MM.1S (cell line): Measurements from ENCODE around the gene KCTD10.

Experiments used
- DNase-seq: peaks from one replicate; pipeline ENCODE4 v3.0.0-alpha.2; 2015
- H2AFZ ChIP-seq: fragments of 300-600 bp; sonication (generic); 2 replicates; pipeline ENCODE4 v1.6.0; 2016; ENCODE audit warnings: antibody characterized with exemption, low read length
- H3F3A ChIP-seq: fragments of 300-600 bp; sonication (generic); 2 replicates; pipeline ENCODE4 v1.6.1; 2016; ENCODE audit warnings: mild to moderate bottlenecking, antibody characterized with exemption, low read length, moderate library complexity, mixed read lengths; ENCODE audit not compliant: insufficient read depth
- H3K27ac ChIP-seq: fragments of 300-600 bp; sonication (generic); 2 replicates; pipeline ENCODE4 v1.5.1; 2016; ENCODE audit warnings: mild to moderate bottlenecking, low read length
- H3K27me3 ChIP-seq: fragments of 300-600 bp; sonication (generic); replicated peaks from 2 replicates; pipeline ENCODE4 v1.6.0; 2016; ENCODE audit warnings: low read length; ENCODE audit not compliant: insufficient read depth
- H3K36me3 ChIP-seq: fragments of 300-600 bp; sonication (generic); replicated peaks from 2 replicates; pipeline ENCODE4 v1.6.1; 2016; ENCODE audit warnings: mild to moderate bottlenecking, low read length, mixed read lengths; ENCODE audit not compliant: insufficient read depth
- H3K4me1 ChIP-seq: fragments of 300-600 bp; sonication (generic); 2 replicates; pipeline ENCODE4 v1.6.1; 2016; ENCODE audit warnings: low read length, mixed read lengths
- H3K4me2 ChIP-seq: fragments of 300-600 bp; sonication (generic); 2 replicates; pipeline ENCODE4 v1.6.0; 2016; ENCODE audit warnings: low read depth, low read length
- H3K4me3 ChIP-seq: fragments of 300-600 bp; sonication (generic); 2 replicates; pipeline ENCODE4 v1.5.1; 2016; ENCODE audit warnings: low read length, mixed read lengths
- H3K79me2 ChIP-seq: fragments of 300-600 bp; sonication (generic); 2 replicates; pipeline ENCODE4 v1.6.1; 2016; ENCODE audit warnings: mixed run types, low read length, mixed read lengths
- H3K9ac ChIP-seq: fragments of 300-600 bp; sonication (generic); 2 replicates; pipeline ENCODE4 v1.6.1; 2016; ENCODE audit warnings: low read length, mixed read lengths
- H3K9me2 ChIP-seq: fragments of 300-600 bp; sonication (generic); replicated peaks from 2 replicates; pipeline ENCODE4 v1.6.1; 2016; ENCODE audit warnings: mild to moderate bottlenecking, low read length, mixed read lengths; ENCODE audit not compliant: insufficient read depth
- H3K9me3 ChIP-seq: fragments of 300-600 bp; sonication (generic); replicated peaks from 2 replicates; pipeline ENCODE4 v1.6.1; 2016; ENCODE audit warnings: mild to moderate bottlenecking, low read length, mixed read lengths; ENCODE audit not compliant: insufficient read depth
- H4K20me1 ChIP-seq: fragments of 300-600 bp; sonication (generic); 2 replicates; pipeline ENCODE4 v1.6.1; 2016; ENCODE audit warnings: mild to moderate bottlenecking, low read length, moderate library complexity, mixed read lengths; ENCODE audit not compliant: insufficient read depth
- CTCF ChIP-seq: fragments of 300-600 bp; sonication (generic); IDR thresholded peaks from 2 replicates; pipeline ENCODE4 v1.5.1; 2016; ENCODE audit warnings: antibody characterized with exemption, low read length, mixed read lengths
- EZH2 ChIP-seq: fragments of 300-600 bp; sonication (generic); optimal IDR thresholded peaks from 2 replicates; pipeline ENCODE3; 2017; ENCODE audit warnings: low read depth, mild to moderate bottlenecking, antibody characterized with exemption, low read length, mixed read lengths
- EZH2phosphoT487 ChIP-seq: fragments of 300-600 bp; sonication (generic); IDR thresholded peaks from 2 replicates; pipeline ENCODE4 v1.6.1; 2018; ENCODE audit warnings: antibody characterized with exemption, low read length

Gene KCTD10

GRCh38 chr12:109495012-109495411 lies 17.9 kb upstream of the KCTD10 start:
- Histone ChIP-seq H2AFZ (no peak overlapping the region), H3K9ac (no peak overlapping the region), H3K36me3 (no peaks in the 10 kb centered on the region), H3K4me3 (no peak overlapping the region), H4K20me1 (no peaks in the 10 kb centered on the region), H3K27me3 (no peaks in the 10 kb centered on the region), H3K79me2 (no peaks in the 10 kb centered on the region), H3F3A (no peaks in the 10 kb centered on the region), H3K27ac (no peak overlapping the region), H3K9me2 (no peaks in the 10 kb centered on the region), H3K4me2 (no peak overlapping the region), H3K4me1 (no peaks in the 10 kb centered on the region), H3K9me3 (no peaks in the 10 kb centered on the region)
- DNase-seq = no peak
- TF ChIP-seq EZH2 (no peak), CTCF (no peak), EZH2phosphoT487 (no peak)

- TF ChIP-seq CTCF (no peak), EZH2phosphoT487 (no peak), EZH2 (no peak)
- H3K36me3 ChIP-seq = no peaks in the 10 kb centered on the region
Observed at GRCh38 chr12:109494348-109494881, 17.3 kb upstream of the KCTD10 start.

GRCh38 chr12:109493938-109494337 lies 16.8 kb upstream of the KCTD10 start:
- Histone ChIP-seq H3K9me3 (no peaks in the 10 kb centered on the region), H3F3A (no peaks in the 10 kb centered on the region), H3K36me3 (no peaks in the 10 kb centered on the region), H2AFZ (no peak overlapping the region), H3K4me1 (no peaks in the 10 kb centered on the region), H3K4me2 (no peak overlapping the region), H3K4me3 (no peak overlapping the region), H3K79me2 (no peaks in the 10 kb centered on the region), H3K27me3 (no peaks in the 10 kb centered on the region), H4K20me1 (no peaks in the 10 kb centered on the region), H3K9me2 (no peaks in the 10 kb centered on the region), H3K9ac (no peak overlapping the region), H3K27ac (no peak overlapping the region)
- TF ChIP-seq EZH2 (no peak), CTCF (no peak), EZH2phosphoT487 (no peak)
- no peak for DNase-seq

More at GRCh38 chr12:109494348-109494881, 17.3 kb upstream of the KCTD10 start:
- Histone ChIP-seq H3F3A (no peaks in the 10 kb centered on the region), H3K9me3 (no peaks in the 10 kb centered on the region), H4K20me1 (no peaks in the 10 kb centered on the region), H3K9me2 (no peaks in the 10 kb centered on the region), H3K4me1 (no peaks in the 10 kb centered on the region), H3K4me3 (no peak overlapping the region), H3K27ac (no peak overlapping the region), H2AFZ (no peak overlapping the region), H3K79me2 (no peaks in the 10 kb centered on the region), H3K9ac (no peak overlapping the region), H3K27me3 (no peaks in the 10 kb centered on the region), H3K4me2 (no peak overlapping the region)
- no peak for DNase-seq
